HEK293 (cell line): ENCODE data around the gene CYP2B6.

Experiments
- CTCF ChIA-PET: fragments of 350-600 bp; formaldehyde crosslinking; extraction: SDS; loops from one replicate; lab custom pipeline; 2021; ENCODE audit warnings: antibody characterized with exemption; lab: Yijun Ruan, JAX
- POLR2A ChIA-PET: fragments of 300-600 bp; formaldehyde crosslinking; extraction: SDS; loops from one replicate; lab custom pipeline; 2020; ENCODE audit warnings: antibody characterized with exemption, inconsistent platforms; lab: Yijun Ruan, JAX
- H3K27ac ChIP-seq: fragments of 200-500 bp; sonication (Bioruptor generic); 2 replicates; pipeline ENCODE4 v1.5.1; 2014; ENCODE audit warnings: low read depth, low read length, control low read depth, inconsistent platforms; ENCODE audit errors: extremely low read depth
- H3K36me3 ChIP-seq, 2 experiments: fragments of 200-500 bp in 1 of 2; sonication (Bioruptor generic) in 1 of 2; 1 replicate in 1 of 2; 2 replicates in 1 of 2; pipeline ENCODE4 v1.5.1; 2014 to 2017; ENCODE audit warnings: inconsistent platforms in 2 of 2, low read length in 2 of 2; ENCODE audit not compliant: control insufficient read depth in 2 of 2, insufficient read depth in 1 of 2
- H3K4me1 ChIP-seq: fragments of 200-500 bp; sonication (Bioruptor generic); 2 replicates; pipeline ENCODE4 v1.5.1; 2014; ENCODE audit warnings: mild to moderate bottlenecking, low read length, inconsistent platforms; ENCODE audit not compliant: control insufficient read depth, insufficient read depth
- H3K4me3 ChIP-seq: 2 replicates; pipeline ENCODE4 v1.5.1; 2011; ENCODE audit warnings: low read depth, mild to moderate bottlenecking, control low read depth, low read length, moderate library complexity
- H3K9me3 ChIP-seq: fragments of 200-500 bp; sonication (Bioruptor generic); 2 replicates; pipeline ENCODE4 v1.5.1; 2014; ENCODE audit warnings: low read depth, low read length, inconsistent platforms; ENCODE audit not compliant: control insufficient read depth, insufficient read depth
- BCL6B ChIP-seq: fragments of 450-650 bp; formaldehyde crosslinking; IDR thresholded peaks from 2 replicates; pipeline ENCODE4 v1.5.1; 2017; ENCODE audit warnings: missing biosample characterization, missing genetic modification characterization
- FEZF1 ChIP-seq: fragments of 450-650 bp; formaldehyde crosslinking; IDR thresholded peaks from 2 replicates; pipeline ENCODE4 v1.5.1; 2016; ENCODE audit warnings: missing biosample characterization, missing genetic modification characterization
- KLF17 ChIP-seq: fragments of 450-650 bp; formaldehyde crosslinking; IDR thresholded peaks from 2 replicates; pipeline ENCODE4 v1.5.1; 2016; ENCODE audit warnings: missing biosample characterization, missing genetic modification characterization
- PATZ1 ChIP-seq: fragments of 450-650 bp; formaldehyde crosslinking; IDR thresholded peaks from 2 replicates; pipeline ENCODE4 v1.5.1; 2016; ENCODE audit warnings: missing biosample characterization, missing genetic modification characterization
- ZNF266 ChIP-seq: fragments of 450-650 bp; formaldehyde crosslinking; IDR thresholded peaks from 2 replicates; pipeline ENCODE4 v1.5.1; 2016; ENCODE audit warnings: missing biosample characterization, missing genetic modification characterization, low read depth
- ZNF501 ChIP-seq: fragments of 450-650 bp; formaldehyde crosslinking; IDR thresholded peaks from 2 replicates; pipeline ENCODE4 v1.5.1; 2016; ENCODE audit warnings: missing biosample characterization, missing genetic modification characterization
- ZNF529 ChIP-seq: fragments of 450-650 bp; formaldehyde crosslinking; IDR thresholded peaks from 2 replicates; pipeline ENCODE4 v1.5.1; 2017; ENCODE audit warnings: missing genetic modification characterization, missing biosample characterization; ENCODE audit not compliant: insufficient replicate concordance
- ZNF610 ChIP-seq: fragments of 450-650 bp; formaldehyde crosslinking; IDR thresholded peaks from 2 replicates; pipeline ENCODE4 v1.5.1; 2016; ENCODE audit warnings: missing biosample characterization, missing genetic modification characterization, borderline replicate concordance
- ZNF639 ChIP-seq: fragments of 450-650 bp; formaldehyde crosslinking; IDR thresholded peaks from 2 replicates; pipeline ENCODE4 v1.5.1; 2016; ENCODE audit warnings: missing biosample characterization, missing genetic modification characterization
- TF ChIP-seq, protein P1 (sequence below): fragments of 450-650 bp; formaldehyde crosslinking; conservative IDR thresholded peaks from 2 replicates; pipeline ENCODE4 v1.5.1; 2016; ENCODE audit warnings: low read depth, missing biosample characterization, missing genetic modification characterization
- TF ChIP-seq, protein P2 (sequence below): fragments of 450-650 bp; formaldehyde crosslinking; IDR thresholded peaks from 2 replicates; pipeline ENCODE4 v1.5.1; 2016; ENCODE audit warnings: missing biosample characterization, missing genetic modification characterization

Gene CYP2B6

GRCh38 chr19:41016488-41017071 lies 25.5 kb downstream of the CYP2B6 start:
- TF ChIP-seq KLF17 (tag by site-specific recombination) = no peak
- no peak for TF ChIP-seq ZNF639 (tag by site-specific recombination)
- TF ChIP-seq, protein P1, sequence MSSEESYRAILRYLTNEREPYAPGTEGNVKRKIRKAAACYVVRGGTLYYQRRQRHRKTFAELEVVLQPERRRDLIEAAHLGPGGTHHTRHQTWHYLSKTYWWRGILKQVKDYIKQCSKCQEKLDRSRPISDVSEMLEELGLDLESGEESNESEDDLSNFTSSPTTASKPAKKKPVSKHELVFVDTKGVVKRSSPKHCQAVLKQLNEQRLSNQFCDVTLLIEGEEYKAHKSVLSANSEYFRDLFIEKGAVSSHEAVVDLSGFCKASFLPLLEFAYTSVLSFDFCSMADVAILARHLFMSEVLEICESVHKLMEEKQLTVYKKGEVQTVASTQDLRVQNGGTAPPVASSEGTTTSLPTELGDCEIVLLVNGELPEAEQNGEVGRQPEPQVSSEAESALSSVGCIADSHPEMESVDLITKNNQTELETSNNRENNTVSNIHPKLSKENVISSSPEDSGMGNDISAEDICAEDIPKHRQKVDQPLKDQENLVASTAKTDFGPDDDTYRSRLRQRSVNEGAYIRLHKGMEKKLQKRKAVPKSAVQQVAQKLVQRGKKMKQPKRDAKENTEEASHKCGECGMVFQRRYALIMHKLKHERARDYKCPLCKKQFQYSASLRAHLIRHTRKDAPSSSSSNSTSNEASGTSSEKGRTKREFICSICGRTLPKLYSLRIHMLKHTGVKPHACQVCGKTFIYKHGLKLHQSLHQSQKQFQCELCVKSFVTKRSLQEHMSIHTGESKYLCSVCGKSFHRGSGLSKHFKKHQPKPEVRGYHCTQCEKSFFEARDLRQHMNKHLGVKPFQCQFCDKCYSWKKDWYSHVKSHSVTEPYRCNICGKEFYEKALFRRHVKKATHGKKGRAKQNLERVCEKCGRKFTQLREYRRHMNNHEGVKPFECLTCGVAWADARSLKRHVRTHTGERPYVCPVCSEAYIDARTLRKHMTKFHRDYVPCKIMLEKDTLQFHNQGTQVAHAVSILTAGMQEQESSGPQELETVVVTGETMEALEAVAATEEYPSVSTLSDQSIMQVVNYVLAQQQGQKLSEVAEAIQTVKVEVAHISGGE (tag by site-specific recombination) = no peak
- no peak for TF ChIP-seq FEZF1
- H3K9me3 ChIP-seq = no peaks in the 10 kb centered on the region; the same call in 1 of the 2 replicates
- POLR2A ChIA-PET = no interaction called here
- CTCF ChIA-PET = interaction anchor here (0.6 to 1.1 kb wide), 2 partner anchors 43 to 110 kb away, joined by 3 read pairs; no protein-coding TSS in a partner anchor
- H3K27ac ChIP-seq = no peak overlapping the region
- H3K4me1 ChIP-seq = no peaks in the 10 kb centered on the region
- H3K4me3 ChIP-seq = no peak overlapping the region
- no peaks in the 10 kb centered on the region for H3K36me3 ChIP-seq

- Histone ChIP-seq H3K9me3 (no peaks in the 10 kb centered on the region), H3K27ac (no peak overlapping the region), H3K36me3 (no peaks in the 10 kb centered on the region), H3K4me1 (no peaks in the 10 kb centered on the region), H3K4me3 (no peak overlapping the region)
- TF ChIP-seq BCL6B (tag by site-specific recombination) = no peak
- TF ChIP-seq ZNF501 (tag by site-specific recombination) = no peak
- CTCF ChIA-PET = interaction anchor here (0.5 kb wide), 1 partner anchor 191 kb away, joined by 5 read pairs; no protein-coding TSS in a partner anchor
- POLR2A ChIA-PET = no interaction called here
Measured at GRCh38 chr19:41018736-41019290, 27.7 kb downstream of the CYP2B6 start.

GRCh38 chr19:41019346-41019745 lies 28.3 kb downstream of the CYP2B6 start:
- TF ChIP-seq ZNF266 (tag by site-specific recombination) (no peak), ZNF529 (no peak), PATZ1 (tag by site-specific recombination) (no peak), ZNF610 (no peak)
- TF ChIP-seq, protein P2, sequence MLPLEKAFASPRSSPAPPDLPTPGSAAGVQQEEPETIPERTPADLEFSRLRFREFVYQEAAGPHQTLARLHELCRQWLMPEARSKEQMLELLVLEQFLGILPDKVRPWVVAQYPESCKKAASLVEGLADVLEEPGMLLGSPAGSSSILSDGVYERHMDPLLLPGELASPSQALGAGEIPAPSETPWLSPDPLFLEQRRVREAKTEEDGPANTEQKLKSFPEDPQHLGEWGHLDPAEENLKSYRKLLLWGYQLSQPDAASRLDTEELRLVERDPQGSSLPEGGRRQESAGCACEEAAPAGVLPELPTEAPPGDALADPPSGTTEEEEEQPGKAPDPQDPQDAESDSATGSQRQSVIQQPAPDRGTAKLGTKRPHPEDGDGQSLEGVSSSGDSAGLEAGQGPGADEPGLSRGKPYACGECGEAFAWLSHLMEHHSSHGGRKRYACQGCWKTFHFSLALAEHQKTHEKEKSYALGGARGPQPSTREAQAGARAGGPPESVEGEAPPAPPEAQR (tag by site-specific recombination) = no peak
- CTCF ChIA-PET = interaction anchor here (0.6 kb wide), 1 partner anchor 1105 kb away, joined by 3 read pairs; no protein-coding TSS in a partner anchor
- POLR2A ChIA-PET = no interaction called here

More at GRCh38 chr19:41019346-41019745, 28.3 kb downstream of the CYP2B6 start:
- Histone ChIP-seq H3K9me3 (no peaks in the 10 kb centered on the region), H3K36me3 (no peaks in the 10 kb centered on the region), H3K4me1 (no peaks in the 10 kb centered on the region), H3K27ac (no peak overlapping the region), H3K4me3 (no peak overlapping the region)
